ENCODE measurements around the gene RNF212.
"Not testable (repeated sequence)": the region's sequence is repeated elsewhere in the genome, so short reads cannot be mapped to it uniquely, and the experiment has no call there.

RNF212 gene

DNA sequence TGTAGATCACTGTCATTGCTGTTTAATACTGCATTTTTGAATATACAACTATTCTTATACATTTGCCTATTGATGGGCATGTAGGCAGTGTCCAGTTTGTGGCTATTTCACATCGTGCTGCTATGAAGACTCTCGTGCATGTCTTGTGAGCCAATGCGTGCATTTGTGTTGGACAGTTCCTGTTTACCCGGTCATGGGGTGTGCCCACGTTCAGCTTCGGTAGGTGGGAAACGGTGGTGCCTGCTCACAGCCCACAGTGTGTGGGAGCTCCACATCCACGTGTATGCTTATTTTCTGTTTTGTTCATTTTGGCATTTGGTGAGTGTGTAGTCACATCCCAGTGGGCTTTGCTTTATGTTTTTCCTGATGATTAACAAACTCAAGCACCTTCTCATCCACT lies 19.7 kb upstream of the RNF212 start:
- Mint-ChIP-seq H3K27me3 (peaks cover 4% of the 10 kb centered on the region), H3K4me3 (no peak overlapping the region), H3K4me1 (peaks cover 12% of the 10 kb centered on the region), H3K9me3 (no peaks in the 10 kb centered on the region), H3K27ac (no peak overlapping the region), H3K36me3 (ENCODE audit: low read depth) (no peaks in the 10 kb centered on the region)
- DNase-seq, result no peak
- no peak for ATAC-seq

DNA sequence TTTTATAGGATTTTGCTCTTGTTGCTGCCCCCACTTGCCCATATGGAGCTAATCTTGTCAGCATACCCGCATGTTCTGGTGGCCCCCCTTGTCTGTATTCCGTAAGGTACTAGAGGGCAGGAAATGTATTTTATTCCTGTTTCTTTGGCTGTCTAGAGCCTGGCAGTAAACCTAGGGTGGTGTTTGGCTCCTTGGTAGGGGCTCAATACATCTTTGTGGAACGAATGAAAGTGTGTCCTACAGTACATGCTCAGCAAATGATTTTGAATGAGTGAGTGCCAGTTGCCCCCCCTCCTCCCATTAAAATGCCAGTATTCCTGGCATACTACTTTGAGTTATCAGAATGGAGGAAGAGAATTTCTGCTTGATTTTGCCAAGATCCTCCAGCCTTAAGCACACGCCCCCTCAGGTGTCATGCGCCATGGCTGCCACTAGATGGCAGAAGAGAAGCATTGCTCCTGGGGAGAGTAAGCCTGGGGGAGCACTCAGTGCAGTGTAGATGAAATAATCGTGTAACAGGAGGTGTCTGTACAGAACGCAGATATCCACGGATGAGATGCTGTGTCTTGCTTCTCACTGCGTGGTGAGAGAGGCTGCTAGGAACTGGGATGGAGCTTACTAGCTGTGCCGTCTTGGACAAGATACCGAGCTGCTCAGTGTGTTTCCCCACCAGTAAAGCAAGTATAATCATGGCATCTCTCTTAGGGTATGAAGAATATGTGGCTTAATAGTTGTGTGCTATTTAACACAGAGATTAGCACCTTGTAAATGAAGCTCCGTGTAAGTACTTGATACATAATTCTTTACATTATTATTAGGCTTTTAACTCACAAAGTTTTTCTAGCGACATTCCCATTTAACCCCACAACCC lies 17.2 kb upstream of the RNF212 start:
- Mint-ChIP-seq H3K27ac (peak overlapping the region; percentile 5), H3K4me3 (no peak overlapping the region), H3K27me3 (peaks cover 13% of the 10 kb centered on the region), H3K36me3 (ENCODE audit: low read depth) (no peaks in the 10 kb centered on the region), H3K9me3 (no peaks in the 10 kb centered on the region), H3K4me1 (no peaks in the 10 kb centered on the region)
- peak; percentile 68 for DNase-seq
- ATAC-seq, result peak; percentile 96

DNA sequence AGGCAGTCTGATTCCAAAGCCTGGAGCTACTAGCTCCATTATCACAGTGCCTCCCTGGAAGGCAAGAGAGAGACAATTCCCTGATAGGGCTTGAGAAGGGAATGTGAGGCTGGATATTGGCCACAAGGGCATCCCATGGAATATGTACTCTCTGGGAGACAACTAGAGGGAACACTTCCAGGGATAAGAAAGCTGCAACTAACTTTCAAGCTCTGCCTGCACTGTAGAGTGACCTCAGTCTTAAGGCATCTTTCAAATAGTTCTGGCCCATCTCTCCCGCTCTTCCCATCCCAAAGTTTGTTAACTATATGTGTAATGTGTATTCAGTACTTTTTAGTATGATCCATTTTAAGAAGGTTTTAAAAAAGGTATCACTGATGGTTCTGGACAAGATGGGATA lies 13.1 kb upstream of the RNF212 start:
- Mint-ChIP-seq H3K36me3 (ENCODE audit: low read depth) (no peaks in the 10 kb centered on the region), H3K9me3 (no peaks in the 10 kb centered on the region), H3K4me1 (no peaks in the 10 kb centered on the region), H3K4me3 (no peak overlapping the region), H3K27ac (no peak overlapping the region), H3K27me3 (peaks cover 16% of the 10 kb centered on the region)
- no peak for DNase-seq
- ATAC-seq, result no peak

DNA sequence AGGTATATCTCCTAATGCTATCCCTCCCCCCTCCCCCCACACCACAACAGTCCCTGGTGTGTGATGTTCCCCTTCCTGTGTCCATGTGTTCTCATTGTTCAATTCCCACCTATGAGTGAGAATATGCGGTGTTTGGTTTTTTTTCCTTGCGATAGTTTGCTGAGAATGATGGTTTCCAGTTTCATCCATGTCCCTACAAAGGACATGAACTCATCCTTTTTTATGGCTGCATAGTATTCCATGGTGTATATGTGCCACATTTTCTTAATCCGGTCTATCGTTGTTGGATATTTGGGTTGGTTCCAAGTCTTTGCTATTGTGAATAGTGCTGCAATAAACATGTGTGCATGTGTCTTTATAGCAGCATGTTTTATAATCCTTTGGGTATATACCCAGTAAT lies 12.1 kb upstream of the RNF212 start:
- ATAC-seq, H3K4me3 Mint-ChIP-seq, DNase-seq: not testable (repeated sequence)

DNA sequence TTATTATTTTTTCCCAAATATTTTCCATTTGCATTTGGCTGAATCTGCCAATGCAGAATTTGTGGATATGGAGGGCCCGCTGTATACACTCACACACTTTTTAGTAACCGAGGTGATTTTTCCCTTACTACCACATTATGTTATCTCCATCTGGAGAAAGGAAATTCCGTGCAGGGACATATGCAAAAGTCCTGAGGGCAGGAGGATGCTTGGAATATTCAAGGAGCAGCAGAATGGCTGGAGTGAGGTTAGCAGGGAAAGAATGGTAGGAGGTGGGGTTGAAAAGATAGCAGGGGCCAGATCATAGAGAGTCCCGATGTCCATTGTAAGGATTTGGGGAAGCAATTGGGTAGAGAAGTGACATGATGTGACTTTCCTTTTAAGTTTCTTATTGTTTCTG lies 11.5 kb upstream of the RNF212 start:
- DNase-seq (no peak), ATAC-seq (no peak)
- no peaks in the 10 kb centered on the region for H3K36me3 Mint-ChIP-seq (ENCODE audit: low read depth)
- H3K27me3 Mint-ChIP-seq, result peaks cover 16% of the 10 kb centered on the region
- H3K4me1 Mint-ChIP-seq, result no peaks in the 10 kb centered on the region
- no peak overlapping the region for H3K27ac Mint-ChIP-seq
- no peak overlapping the region for H3K4me3 Mint-ChIP-seq
- no peaks in the 10 kb centered on the region for H3K9me3 Mint-ChIP-seq

More for the DNA sequence above, 12.1 kb upstream of the RNF212 start:
- not testable (repeated sequence) for H3K36me3 Mint-ChIP-seq (ENCODE audit: low read depth); H3K27ac Mint-ChIP-seq; H3K4me1 Mint-ChIP-seq; H3K9me3 Mint-ChIP-seq
- peaks cover 16% of the 10 kb centered on the region for H3K27me3 Mint-ChIP-seq

DNA sequence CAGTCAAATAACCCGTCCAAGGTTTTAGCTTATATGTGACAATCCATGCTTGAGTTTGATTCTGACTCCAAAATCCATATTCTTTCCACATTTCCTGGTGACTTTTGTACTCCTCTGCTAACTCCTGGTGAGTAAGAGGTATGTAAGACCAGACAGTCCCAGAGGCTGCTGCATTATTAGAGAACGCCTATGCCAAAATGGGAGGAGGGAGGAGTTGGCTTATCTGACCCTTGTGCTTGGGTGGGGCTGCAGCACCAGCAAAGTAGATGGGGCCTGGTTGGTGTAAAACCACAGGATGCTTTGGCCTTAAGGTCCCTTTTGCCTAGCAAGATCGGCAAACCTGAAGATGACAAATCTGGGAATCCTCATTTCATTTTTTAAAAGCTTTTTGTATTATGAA lies 9.1 kb upstream of the RNF212 start:
- no peak for ATAC-seq
- H3K27me3 Mint-ChIP-seq, result peaks cover 6% of the 10 kb centered on the region
- no peak overlapping the region for H3K4me3 Mint-ChIP-seq
- H3K36me3 Mint-ChIP-seq (ENCODE audit: low read depth), result no peaks in the 10 kb centered on the region
- H3K27ac Mint-ChIP-seq, result no peak overlapping the region
- no peaks in the 10 kb centered on the region for H3K4me1 Mint-ChIP-seq
- H3K9me3 Mint-ChIP-seq, result no peaks in the 10 kb centered on the region
- DNase-seq, result no peak

DNA sequence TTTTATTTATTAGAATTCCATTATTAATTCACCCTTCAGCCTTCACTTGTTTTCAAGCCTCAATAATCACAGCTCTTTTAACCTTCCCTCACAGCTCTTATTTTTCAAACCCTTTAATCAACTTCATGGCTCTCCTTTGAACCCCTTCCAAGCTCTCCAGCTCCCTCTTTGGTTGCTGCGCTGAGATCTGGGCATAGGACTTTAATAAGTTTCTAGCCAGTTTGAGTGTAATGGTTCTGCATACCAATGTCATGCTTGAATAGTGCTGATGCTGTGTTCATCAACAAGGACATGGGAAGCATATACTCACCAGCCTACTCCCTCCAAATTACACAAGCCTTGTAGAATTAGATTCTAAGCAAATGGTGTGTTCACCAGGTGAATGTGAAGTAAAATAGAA lies 3.5 kb upstream of the RNF212 start:
- ATAC-seq (no peak), DNase-seq (no peak)
- Mint-ChIP-seq H3K27ac (no peak overlapping the region), H3K27me3 (peaks cover 13% of the 10 kb centered on the region), H3K36me3 (ENCODE audit: low read depth) (no peaks in the 10 kb centered on the region), H3K4me3 (no peak overlapping the region), H3K4me1 (no peaks in the 10 kb centered on the region), H3K9me3 (no peaks in the 10 kb centered on the region)

DNA sequence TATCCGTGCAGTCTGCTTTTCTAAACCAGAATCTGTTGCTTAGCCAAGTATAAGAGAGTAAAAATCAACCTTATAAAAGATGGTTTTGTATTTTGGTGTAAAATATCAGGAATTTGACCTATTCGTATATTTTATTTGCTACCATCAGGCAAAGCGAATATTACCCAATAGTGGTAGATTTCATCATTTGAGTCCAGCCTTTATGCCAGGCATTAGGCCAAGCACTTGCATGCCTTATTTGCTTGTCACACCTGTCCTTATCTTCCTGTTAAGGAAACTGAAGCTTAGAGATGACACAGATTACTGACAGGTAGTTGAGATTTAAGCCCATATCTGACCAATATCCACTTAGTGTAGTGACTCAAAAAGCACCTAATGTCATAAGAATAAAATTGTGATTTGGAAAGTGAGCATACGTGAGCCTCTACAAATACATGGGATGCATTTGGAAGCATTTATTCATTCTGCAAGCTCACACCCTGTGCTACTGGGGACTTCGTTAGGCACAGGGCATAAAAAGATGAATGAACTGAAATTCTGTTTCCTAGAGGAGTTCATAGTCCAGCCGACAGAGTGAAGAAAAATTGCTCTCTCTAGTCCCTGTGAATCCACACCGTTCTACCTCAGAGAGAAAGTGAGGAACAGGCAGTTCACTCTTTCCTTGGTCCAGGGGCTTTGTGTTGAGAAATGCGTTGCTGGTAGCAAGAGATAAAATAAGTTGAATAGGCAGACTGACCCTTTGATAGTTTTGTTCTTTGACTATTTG lies 2.3 kb upstream of the RNF212 start:
- ATAC-seq, result no peak
- no peak for DNase-seq
- Mint-ChIP-seq H3K4me3 (no peak overlapping the region), H3K36me3 (ENCODE audit: low read depth) (no peaks in the 10 kb centered on the region), H3K4me1 (no peaks in the 10 kb centered on the region), H3K27ac (no peak overlapping the region), H3K27me3 (peaks cover 22% of the 10 kb centered on the region), H3K9me3 (no peaks in the 10 kb centered on the region)

DNA sequence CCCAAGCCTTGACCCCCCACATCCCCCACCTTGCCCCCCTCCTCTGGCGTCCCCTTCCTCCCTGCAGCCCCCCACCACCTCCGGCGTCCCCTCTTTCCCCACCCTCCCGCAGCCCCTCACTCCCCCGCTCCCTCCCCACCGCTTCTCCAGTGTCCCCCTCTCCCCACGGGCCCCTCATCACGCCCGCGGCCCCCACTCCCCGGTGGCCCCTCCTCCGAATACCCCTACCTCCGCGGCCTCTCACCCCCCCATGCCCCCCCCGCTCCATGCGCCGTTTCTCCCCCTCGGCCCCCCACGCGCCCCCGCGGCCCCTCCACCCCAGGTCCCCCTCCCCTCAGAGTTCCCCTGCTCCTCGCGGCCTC lies 562 bp downstream of the RNF212 start:
- H3K9me3 Mint-ChIP-seq, result no peaks in the 10 kb centered on the region
- DNase-seq, result no peak
- H3K36me3 Mint-ChIP-seq (ENCODE audit: low read depth), result no peaks in the 10 kb centered on the region
- ATAC-seq, result no peak
- H3K27ac Mint-ChIP-seq, result no peak overlapping the region
- no peaks in the 10 kb centered on the region for H3K4me1 Mint-ChIP-seq
- no peak overlapping the region for H3K4me3 Mint-ChIP-seq
- H3K27me3 Mint-ChIP-seq, result peaks cover 25% of the 10 kb centered on the region

DNA sequence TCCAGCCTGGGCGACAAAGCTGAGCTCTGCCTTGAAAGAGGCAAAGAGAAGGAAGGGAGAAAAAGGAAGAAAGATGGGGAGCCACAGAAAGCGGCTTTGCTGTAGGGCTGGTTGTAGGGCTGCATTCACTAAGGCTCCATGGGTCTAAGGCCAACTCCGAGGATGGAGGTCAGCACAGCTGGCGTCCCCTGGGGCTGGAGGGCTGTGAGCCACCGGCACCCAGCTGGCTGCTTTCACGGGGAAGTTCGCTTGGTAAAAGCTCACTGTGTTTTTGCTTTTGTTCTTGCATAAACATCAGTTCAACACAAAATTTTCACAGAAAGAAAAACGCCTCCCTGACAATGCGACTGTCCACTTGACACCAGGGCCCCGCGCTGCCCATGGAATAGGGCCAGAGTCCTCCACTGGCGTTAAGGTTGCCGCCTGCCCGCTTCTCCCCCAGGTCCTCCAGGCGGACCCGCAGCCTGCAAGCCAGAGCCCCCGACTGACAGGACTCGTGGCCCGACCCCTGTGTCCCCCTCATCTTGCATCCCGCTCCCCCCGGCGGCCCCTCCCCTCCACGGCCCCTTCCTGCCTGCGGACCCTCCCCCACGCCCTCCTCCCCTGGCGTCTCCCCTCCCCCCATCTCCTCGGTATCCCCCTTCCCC lies 1.1 kb downstream of the RNF212 start:
- Mint-ChIP-seq H3K4me1 (no peaks in the 10 kb centered on the region), H3K9me3 (no peaks in the 10 kb centered on the region), H3K27ac (no peak overlapping the region), H3K4me3 (no peak overlapping the region), H3K27me3 (peaks cover 25% of the 10 kb centered on the region), H3K36me3 (ENCODE audit: low read depth) (no peaks in the 10 kb centered on the region)
- DNase-seq (no peak), ATAC-seq (no peak)

DNA sequence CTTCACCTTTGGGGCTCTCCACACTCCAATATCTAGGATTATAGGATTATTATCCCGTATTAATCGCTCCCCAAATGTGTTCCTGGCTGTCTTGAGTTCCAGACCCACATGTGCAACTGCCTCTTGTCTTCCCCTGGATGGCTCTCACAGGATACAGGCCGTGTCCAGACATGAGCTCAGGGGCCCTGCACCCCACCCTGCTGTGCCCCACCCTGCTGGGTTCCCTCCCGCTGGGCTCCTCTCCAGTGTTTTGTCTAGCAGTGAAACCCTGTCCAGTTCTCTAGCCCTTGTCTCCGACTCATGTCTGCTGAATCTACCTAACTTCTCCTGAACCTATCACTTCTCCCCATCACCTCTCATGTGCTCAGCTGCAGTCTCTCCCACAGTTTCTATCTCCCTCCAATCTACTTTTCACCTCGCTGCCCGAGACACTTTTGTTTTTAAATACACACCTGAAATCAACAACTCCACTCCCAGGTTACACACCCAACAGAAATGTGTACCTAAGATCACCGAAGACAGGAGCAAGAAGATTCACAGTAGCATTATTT lies 2.0 kb downstream of the RNF212 start:
- no peak for ATAC-seq
- no peak for DNase-seq
- Mint-ChIP-seq H3K4me3 (no peak overlapping the region), H3K4me1 (no peaks in the 10 kb centered on the region), H3K9me3 (no peaks in the 10 kb centered on the region), H3K27ac (no peak overlapping the region), H3K27me3 (peaks cover 23% of the 10 kb centered on the region), H3K36me3 (ENCODE audit: low read depth) (no peaks in the 10 kb centered on the region)

DNA sequence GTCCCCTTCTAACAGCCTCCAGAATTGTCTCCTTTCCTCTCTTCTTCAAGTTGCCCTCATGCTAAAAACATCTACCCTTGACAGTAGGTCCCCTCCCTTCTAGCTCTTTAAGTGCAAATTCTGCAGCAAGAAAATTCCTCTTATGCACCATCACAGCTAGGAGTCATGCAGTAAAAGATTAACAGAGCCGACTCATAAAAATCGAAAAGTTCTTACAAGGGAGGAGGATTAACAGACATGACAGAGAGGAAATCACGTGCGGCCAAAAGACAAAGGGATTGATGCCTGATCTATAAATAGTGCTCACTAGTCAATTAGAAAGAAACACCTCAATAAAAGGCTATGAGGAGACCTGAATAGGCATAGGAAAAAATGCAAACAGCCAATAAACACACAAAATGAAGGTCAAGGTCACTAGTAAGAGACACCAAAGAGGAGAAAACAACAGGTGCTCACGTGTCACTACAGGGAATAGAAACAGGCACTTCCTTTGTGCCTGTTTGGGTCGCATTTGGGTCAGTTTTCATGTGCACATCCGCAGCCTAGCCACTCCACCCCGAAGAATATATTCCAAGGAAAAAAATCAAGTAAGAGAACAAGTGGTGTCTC lies 3.4 kb downstream of the RNF212 start:
- no peak overlapping the region for H3K27ac Mint-ChIP-seq
- ATAC-seq (no peak), DNase-seq (no peak)
- H3K36me3 Mint-ChIP-seq (ENCODE audit: low read depth), result no peaks in the 10 kb centered on the region
- H3K9me3 Mint-ChIP-seq, result no peaks in the 10 kb centered on the region
- H3K27me3 Mint-ChIP-seq, result peaks cover 19% of the 10 kb centered on the region
- H3K4me3 Mint-ChIP-seq, result no peak overlapping the region
- no peaks in the 10 kb centered on the region for H3K4me1 Mint-ChIP-seq

DNA sequence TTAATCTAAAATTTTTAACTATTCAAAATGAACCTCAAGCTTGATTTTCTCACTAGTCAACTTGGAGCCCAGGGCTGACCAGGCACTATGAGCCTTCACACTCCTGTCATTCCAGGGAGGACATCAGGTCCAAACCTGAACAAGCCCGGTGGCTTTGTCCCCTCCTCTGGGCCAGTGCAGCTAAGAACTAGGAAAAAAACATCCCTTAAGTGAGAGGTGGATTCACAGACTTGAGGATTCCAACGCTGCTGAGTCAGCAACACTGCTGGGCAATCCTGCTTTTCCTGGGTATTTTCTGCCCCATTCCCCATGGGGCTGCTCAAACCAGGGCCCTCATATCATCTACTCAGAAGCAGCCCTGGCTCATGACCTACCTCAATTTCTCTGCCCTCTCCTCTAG lies 4.0 kb downstream of the RNF212 start:
- DNase-seq (no peak), ATAC-seq (no peak)
- H3K4me1 Mint-ChIP-seq, result no peaks in the 10 kb centered on the region
- peaks cover 17% of the 10 kb centered on the region for H3K27me3 Mint-ChIP-seq
- H3K27ac Mint-ChIP-seq, result no peak overlapping the region
- H3K9me3 Mint-ChIP-seq, result no peaks in the 10 kb centered on the region
- H3K36me3 Mint-ChIP-seq (ENCODE audit: low read depth), result no peaks in the 10 kb centered on the region
- no peak overlapping the region for H3K4me3 Mint-ChIP-seq

DNA sequence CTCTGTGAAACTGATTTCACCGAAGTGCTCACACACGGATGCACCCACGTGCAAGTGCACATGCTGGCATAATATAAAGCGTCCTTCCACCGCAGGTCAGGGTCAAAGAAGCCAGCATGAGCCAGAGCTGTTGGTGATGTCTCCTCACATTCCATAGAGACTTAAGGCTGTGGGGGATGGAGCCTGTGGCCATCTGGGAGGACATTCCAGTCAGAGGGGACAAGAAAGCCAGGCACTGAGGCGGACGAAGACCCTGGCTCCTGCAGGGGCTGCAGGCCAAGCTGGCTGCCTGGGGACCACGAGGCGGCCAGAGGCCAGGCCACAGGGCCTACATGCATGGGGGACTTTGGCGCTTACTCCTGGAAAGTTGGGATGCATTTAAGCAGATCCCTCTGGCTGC lies 7.7 kb downstream of the RNF212 start:
- no peaks in the 10 kb centered on the region for H3K9me3 Mint-ChIP-seq
- no peak overlapping the region for H3K4me3 Mint-ChIP-seq
- ATAC-seq (no peak), DNase-seq (no peak)
- no peaks in the 10 kb centered on the region for H3K4me1 Mint-ChIP-seq
- peaks cover 4% of the 10 kb centered on the region for H3K27me3 Mint-ChIP-seq
- no peaks in the 10 kb centered on the region for H3K36me3 Mint-ChIP-seq (ENCODE audit: low read depth)
- H3K27ac Mint-ChIP-seq, result no peak overlapping the region
